OCI-LY7 (cell line): ENCODE results near the gene CDR2. TPM values are rescaled to one million over a fixed set of nuclear protein-coding genes. Genes with fewer than 3 reads are reported as not detected.

Experiments
- BruUV-seq: library from RNA; stranded (reverse); fragments of 400-500 nt; replicated peaks from 2 replicates; lab custom pipeline; 2021; lab: Mats Ljungman, UMichigan
- CTCF ChIA-PET: fragments of 300-600 bp; sonication (Branson Sonifier 250); formaldehyde crosslinking; loops from one replicate; lab custom pipeline; 2022; ENCODE audit warnings: antibody characterized with exemption; ENCODE audit not compliant: unreplicated experiment; lab: Charles Lee
- POLR2A ChIA-PET: fragments of 300-600 bp; sonication (Branson Sonifier 250); formaldehyde crosslinking; loops from one replicate; lab custom pipeline; 2022; ENCODE audit warnings: antibody characterized with exemption; lab: Charles Lee
- DNase-seq: peaks from one replicate; pipeline ENCODE4 v3.0.0-alpha.2; 2015; ENCODE audit warnings: low spot score
- H2AFZ ChIP-seq: fragments of 200-600 bp; sonication (generic), shearing (Covaris generic); 2 replicates; pipeline ENCODE4 v1.6.1; 2014; ENCODE audit warnings: mild to moderate bottlenecking, antibody characterized with exemption, low read length, moderate library complexity
- H3K27ac ChIP-seq: fragments of 200-600 bp; sonication (generic); 2 replicates; pipeline ENCODE4 v1.5.1; 2014; ENCODE audit warnings: mixed run types, low read depth, mild to moderate bottlenecking, moderate library complexity, low read length, inconsistent platforms; ENCODE audit not compliant: poor library complexity, severe bottlenecking
- H3K36me3 ChIP-seq: fragments of 200-600 bp; sonication (generic); 2 replicates; pipeline ENCODE4 v1.6.1; 2014; ENCODE audit warnings: mild to moderate bottlenecking, antibody characterized with exemption, low read length, moderate library complexity, mixed read lengths; ENCODE audit not compliant: insufficient read depth
- H3K4me1 ChIP-seq: fragments of 200-600 bp; sonication (generic); 2 replicates; pipeline ENCODE4 v1.5.1; 2014; ENCODE audit warnings: mild to moderate bottlenecking, low read length; ENCODE audit not compliant: insufficient read depth, poor library complexity, severe bottlenecking
- H3K4me2 ChIP-seq: fragments of 200-600 bp; sonication (generic); 2 replicates; pipeline ENCODE4 v1.6.1; 2014; ENCODE audit warnings: mild to moderate bottlenecking, low read length
- H3K4me3 ChIP-seq: fragments of 200-600 bp; sonication (generic); 2 replicates; pipeline ENCODE4 v1.5.1; 2014; ENCODE audit warnings: mild to moderate bottlenecking, low read depth, low read length; ENCODE audit not compliant: poor library complexity, severe bottlenecking
- H3K79me2 ChIP-seq: fragments of 200-600 bp; sonication (generic); 2 replicates; pipeline ENCODE4 v1.6.1; 2016; ENCODE audit warnings: low read depth, mild to moderate bottlenecking, low read length, moderate library complexity, mixed read lengths; ENCODE audit not compliant: insufficient read depth
- H3K9me2 ChIP-seq: fragments of 200-600 bp; sonication (generic); 2 replicates; pipeline ENCODE4 v1.6.1; 2016; ENCODE audit warnings: mild to moderate bottlenecking, low read length, mixed read lengths; ENCODE audit not compliant: insufficient read depth
- H3K9me3 ChIP-seq: fragments of 200-600 bp; sonication (generic); 2 replicates; pipeline ENCODE4 v1.6.1; 2014; ENCODE audit warnings: mild to moderate bottlenecking, mixed run types, low read length, mixed read lengths
- H4K20me1 ChIP-seq: fragments of 200-600 bp; sonication (generic); 2 replicates; pipeline ENCODE4 v1.6.1; 2014; ENCODE audit warnings: mild to moderate bottlenecking, antibody characterized with exemption, low read length, moderate library complexity, mixed read lengths; ENCODE audit not compliant: insufficient read depth
- EZH2phosphoT487 ChIP-seq: fragments of 200-600 bp; sonication (generic); IDR thresholded peaks from 2 replicates; pipeline ENCODE4 v1.6.1; 2018; ENCODE audit warnings: low read depth, borderline replicate concordance, mild to moderate bottlenecking, mixed run types, antibody characterized with exemption, low read length, moderate library complexity, mixed read lengths
- intact Hi-C: fragments of 100-400 bp; cut with micrococcal nuclease; formaldehyde crosslinking; loops from one replicate; pipeline ENCODE4 v1.10.0; 2022; ENCODE audit not compliant: unreplicated experiment
- total RNA-seq, 2 experiments: library from RNA; depleted of rRNA in 1 of 2; stranded (reverse); fragments of >200 nt in 1 of 2; shearing (Covaris generic) in 1 of 2; gene quantifications; 2 replicates each; pipeline ENCODE4 v1.2.3, GENCODE V29; 2014 to 2022
- TF ChIP-seq, protein P1 (sequence below): fragments of 200-600 bp; sonication (generic); conservative IDR thresholded peaks from 2 replicates; pipeline ENCODE4 v1.5.1; 2014; ENCODE audit warnings: mild to moderate bottlenecking, antibody characterized with exemption, low read length, moderate library complexity, mixed read lengths

Gene CDR2
- total RNA-seq, 2 experiments from 2014 or later: 33.0 to 38.3 TPM

DNA sequence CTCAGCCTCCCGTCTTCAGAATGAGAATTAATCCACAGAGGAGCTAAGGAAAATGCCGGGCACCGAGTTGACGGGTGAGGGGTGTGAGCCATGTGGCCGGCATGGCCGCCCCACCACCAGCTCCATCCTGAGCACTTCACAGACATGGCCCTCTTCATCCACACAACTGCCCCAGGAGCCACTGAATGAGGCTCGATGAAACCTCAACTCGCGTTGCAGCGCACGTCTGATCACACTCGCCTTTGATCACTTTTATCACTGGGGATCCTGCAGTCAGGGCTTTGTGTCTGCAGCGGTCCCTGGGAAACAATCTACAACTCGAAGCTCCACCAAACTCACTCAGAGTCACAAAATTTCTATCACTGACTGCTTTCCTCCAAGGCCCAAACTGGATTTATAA is 46.7 kb upstream of the CDR2 start:
- H3K36me3 ChIP-seq: peaks cover 72% of the 10 kb centered on the region
- H3K4me1 ChIP-seq: no peaks in the 10 kb centered on the region
- H3K79me2 ChIP-seq: no peaks in the 10 kb centered on the region
- H2AFZ ChIP-seq: no peak overlapping the region
- H4K20me1 ChIP-seq: no peaks in the 10 kb centered on the region
- no peaks in the 10 kb centered on the region for H3K9me2 ChIP-seq
- no TSS peak for BruUV-seq
- no peaks in the 10 kb centered on the region for H3K9me3 ChIP-seq
- H3K27ac ChIP-seq: no peak overlapping the region
- POLR2A ChIA-PET: no interaction called here
- H3K4me2 ChIP-seq: no peak overlapping the region
- intact Hi-C loops: no loop called here
- TF ChIP-seq, protein P1, sequence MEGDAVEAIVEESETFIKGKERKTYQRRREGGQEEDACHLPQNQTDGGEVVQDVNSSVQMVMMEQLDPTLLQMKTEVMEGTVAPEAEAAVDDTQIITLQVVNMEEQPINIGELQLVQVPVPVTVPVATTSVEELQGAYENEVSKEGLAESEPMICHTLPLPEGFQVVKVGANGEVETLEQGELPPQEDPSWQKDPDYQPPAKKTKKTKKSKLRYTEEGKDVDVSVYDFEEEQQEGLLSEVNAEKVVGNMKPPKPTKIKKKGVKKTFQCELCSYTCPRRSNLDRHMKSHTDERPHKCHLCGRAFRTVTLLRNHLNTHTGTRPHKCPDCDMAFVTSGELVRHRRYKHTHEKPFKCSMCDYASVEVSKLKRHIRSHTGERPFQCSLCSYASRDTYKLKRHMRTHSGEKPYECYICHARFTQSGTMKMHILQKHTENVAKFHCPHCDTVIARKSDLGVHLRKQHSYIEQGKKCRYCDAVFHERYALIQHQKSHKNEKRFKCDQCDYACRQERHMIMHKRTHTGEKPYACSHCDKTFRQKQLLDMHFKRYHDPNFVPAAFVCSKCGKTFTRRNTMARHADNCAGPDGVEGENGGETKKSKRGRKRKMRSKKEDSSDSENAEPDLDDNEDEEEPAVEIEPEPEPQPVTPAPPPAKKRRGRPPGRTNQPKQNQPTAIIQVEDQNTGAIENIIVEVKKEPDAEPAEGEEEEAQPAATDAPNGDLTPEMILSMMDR: no peak
- no peak for TF ChIP-seq EZH2phosphoT487
- CTCF ChIA-PET: no interaction called here
- DNase-seq: no peak
- no peak overlapping the region for H3K4me3 ChIP-seq

DNA sequence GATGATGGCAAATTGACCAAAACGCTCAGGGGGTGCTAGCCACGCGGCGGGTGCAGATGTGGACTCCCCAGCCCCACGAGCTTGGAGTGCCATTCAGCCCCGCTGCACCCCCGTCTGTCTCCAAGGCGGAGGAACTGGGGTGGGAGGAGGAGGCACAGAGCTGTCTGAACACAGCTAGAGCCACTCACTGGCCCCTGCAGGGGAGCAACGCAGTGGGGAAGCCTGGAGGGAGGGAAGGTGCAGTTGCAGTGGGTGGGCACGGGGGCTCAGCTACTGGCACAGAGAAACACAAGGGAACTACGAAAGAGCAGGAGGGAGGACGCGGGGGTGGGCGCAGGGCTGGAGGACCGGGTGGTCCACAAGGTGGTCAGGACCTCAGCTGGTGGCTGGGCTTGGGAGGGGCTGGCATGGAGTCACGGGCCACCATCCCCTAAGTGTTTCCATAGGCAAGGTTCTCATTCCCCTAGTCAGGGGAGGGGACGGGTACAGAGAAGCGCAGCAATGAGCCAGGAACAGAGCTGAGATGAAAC is 46.3 kb upstream of the CDR2 start:
- ChIA-PET CTCF (no interaction called here), POLR2A (no interaction called here)
- Histone ChIP-seq H3K79me2 (no peaks in the 10 kb centered on the region), H4K20me1 (no peaks in the 10 kb centered on the region), H2AFZ (no peak overlapping the region), H3K4me2 (no peak overlapping the region), H3K27ac (no peak overlapping the region), H3K4me1 (no peaks in the 10 kb centered on the region), H3K9me2 (no peaks in the 10 kb centered on the region), H3K9me3 (no peaks in the 10 kb centered on the region), H3K4me3 (no peak overlapping the region), H3K36me3 (peaks cover 71% of the 10 kb centered on the region)
- BruUV-seq: no TSS peak
- no peak for DNase-seq
- TF ChIP-seq, protein P1: no peak
- intact Hi-C loops: no loop called here

GRCh38 chr16:22419908-22420307 is 45.5 kb upstream of the CDR2 start:
- Histone ChIP-seq H3K4me1 (no peaks in the 10 kb centered on the region), H4K20me1 (no peaks in the 10 kb centered on the region), H3K79me2 (no peaks in the 10 kb centered on the region), H3K27ac (no peak overlapping the region), H3K36me3 (peaks cover 69% of the 10 kb centered on the region), H3K9me2 (no peaks in the 10 kb centered on the region), H3K4me2 (no peak overlapping the region), H3K9me3 (no peaks in the 10 kb centered on the region), H3K4me3 (no peak overlapping the region), H2AFZ (no peak overlapping the region)
- ChIA-PET CTCF (no interaction called here), POLR2A (interaction anchor here (0.6 kb wide), 1 partner anchor 9 kb away, joined by 3 read pairs; no protein-coding TSS in a partner anchor)
- BruUV-seq: no TSS peak
- TF ChIP-seq, protein P1: no peak
- no peak for TF ChIP-seq EZH2phosphoT487
- DNase-seq: no peak
- intact Hi-C loops: no loop called here
